ENCODE data around the gene PRR12. TPM values are rescaled to one million over a fixed set of nuclear protein-coding genes. Genes with fewer than 3 reads are reported as not detected.
A peak's percentile ranks its signal among the peaks of the same experiment; 100 is the strongest.

PRR12 gene
- total and polyA plus RNA-seq, 9 of the 15 experiments (the other 6 are each of a cell fraction or from before 2014, with no cell fraction given): 0.01 to 21.1 (median 0.98) TPM

GRCh38 chr19:49580264-49581006 lies 10.5 kb upstream of the PRR12 start, which contains the start of gene NOSIP (continued):
- TF ChIP-seq HDAC8 (tag; IDR thresholded peaks at IDR 0.05): no peak
- no peak for TF ChIP-seq ZNF146 (CRISPR knock-in tag; IDR thresholded peaks at IDR 0.05; ENCODE audit: unreplicated experiment)
- TF ChIP-seq RBBP5 (IDR thresholded peaks at IDR 0.05; ENCODE audit: borderline replicate concordance, insufficient read depth, low read length, poor library complexity, severe bottlenecking): peak; percentile 81
- no peak for TF ChIP-seq FOXP4 (CRISPR knock-in tag; IDR thresholded peaks at IDR 0.05; ENCODE audit: borderline replicate concordance)
- TF ChIP-seq ZNF354B (CRISPR knock-in tag; IDR thresholded peaks at IDR 0.05): no peak
- TF ChIP-seq DDX20 (tag; IDR thresholded peaks at IDR 0.05; ENCODE audit: low read depth): 0 out of 2 replicates have a peak, but pooled peaks have one; percentile 25
- TF ChIP-seq ELF4 (CRISPR knock-in tag; IDR thresholded peaks at IDR 0.05): peak; percentile 93
- TF ChIP-seq HLTF (IDR thresholded peaks at IDR 0.05): no peak; the same call in 1 of the 2 replicates
- no peak for TF ChIP-seq SAFB (IDR thresholded peaks at IDR 0.05; ENCODE audit: borderline replicate concordance, low read depth, low read length)
- TF ChIP-seq DNMT1 (IDR thresholded peaks at IDR 0.05): no peak
- no peak for TF ChIP-seq SREBF2 (CRISPR knock-in tag; IDR thresholded peaks at IDR 0.05)
- TF ChIP-seq ZNF253 (CRISPR knock-in tag; conservative IDR thresholded peaks at IDR 0.05): no peak
- no peak for TF ChIP-seq PBX2 (CRISPR knock-in tag; IDR thresholded peaks at IDR 0.05; ENCODE audit: low read depth)
- TF ChIP-seq PBX2 (tag; conservative IDR thresholded peaks at IDR 0.05; ENCODE audit: low read depth): peak; percentile 35
- no peak for TF ChIP-seq ESRRB (CRISPR knock-in tag; IDR thresholded peaks at IDR 0.05; ENCODE audit: borderline replicate concordance)
- no peak for TF ChIP-seq FOXM1 (IDR thresholded peaks at IDR 0.05; ENCODE audit: low read depth)
- TF ChIP-seq FOXM1 (CRISPR knock-in tag; IDR thresholded peaks at IDR 0.05; ENCODE audit: low read depth): no peak
- peak; percentile 89 for TF ChIP-seq PHF20 (IDR thresholded peaks at IDR 0.05; ENCODE audit: partially characterized antibody)
- TF ChIP-seq MEF2D (tag; conservative IDR thresholded peaks at IDR 0.05; ENCODE audit: low read depth): peak; percentile 54; the same call in 1 of the 2 replicates
- TF ChIP-seq SUPT5H (IDR thresholded peaks at IDR 0.05): peak; percentile 99
- TF ChIP-seq KLF13 (tag; IDR thresholded peaks at IDR 0.05; ENCODE audit: borderline replicate concordance, low read depth): peak; percentile 86; the same call in 1 of the 2 replicates
- no peak; the same call in 1 of the 2 replicates for TF ChIP-seq ZNF511 (CRISPR knock-in tag; IDR thresholded peaks at IDR 0.05)

Data from K562 (cell line).